NCI-H748 treated with DMSO at 0.1 percent for 48 hours (cell line): ENCODE results near the gene GOLGA5.
"Not testable (repeated sequence)": the region's sequence is repeated elsewhere in the genome, so short reads cannot be mapped to it uniquely, and the experiment has no call there.

Experiments used
- DNase-seq: peaks from one replicate; lab custom pipeline; 2025; lab: John Stamatoyannopoulos, UW

Gene GOLGA5, protein sequence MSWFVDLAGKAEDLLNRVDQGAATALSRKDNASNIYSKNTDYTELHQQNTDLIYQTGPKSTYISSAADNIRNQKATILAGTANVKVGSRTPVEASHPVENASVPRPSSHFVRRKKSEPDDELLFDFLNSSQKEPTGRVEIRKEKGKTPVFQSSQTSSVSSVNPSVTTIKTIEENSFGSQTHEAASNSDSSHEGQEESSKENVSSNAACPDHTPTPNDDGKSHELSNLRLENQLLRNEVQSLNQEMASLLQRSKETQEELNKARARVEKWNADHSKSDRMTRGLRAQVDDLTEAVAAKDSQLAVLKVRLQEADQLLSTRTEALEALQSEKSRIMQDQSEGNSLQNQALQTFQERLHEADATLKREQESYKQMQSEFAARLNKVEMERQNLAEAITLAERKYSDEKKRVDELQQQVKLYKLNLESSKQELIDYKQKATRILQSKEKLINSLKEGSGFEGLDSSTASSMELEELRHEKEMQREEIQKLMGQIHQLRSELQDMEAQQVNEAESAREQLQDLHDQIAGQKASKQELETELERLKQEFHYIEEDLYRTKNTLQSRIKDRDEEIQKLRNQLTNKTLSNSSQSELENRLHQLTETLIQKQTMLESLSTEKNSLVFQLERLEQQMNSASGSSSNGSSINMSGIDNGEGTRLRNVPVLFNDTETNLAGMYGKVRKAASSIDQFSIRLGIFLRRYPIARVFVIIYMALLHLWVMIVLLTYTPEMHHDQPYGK

GRCh38 chr14:92793709-92794546 lies at the start of gene GOLGA5:
TSS of gene GOLGA5 (plus strand) at chr14:92794305. CDS start at chr14:92797438, 3,133 bp downstream.
- peak; percentile 100 for DNase-seq

DNA sequence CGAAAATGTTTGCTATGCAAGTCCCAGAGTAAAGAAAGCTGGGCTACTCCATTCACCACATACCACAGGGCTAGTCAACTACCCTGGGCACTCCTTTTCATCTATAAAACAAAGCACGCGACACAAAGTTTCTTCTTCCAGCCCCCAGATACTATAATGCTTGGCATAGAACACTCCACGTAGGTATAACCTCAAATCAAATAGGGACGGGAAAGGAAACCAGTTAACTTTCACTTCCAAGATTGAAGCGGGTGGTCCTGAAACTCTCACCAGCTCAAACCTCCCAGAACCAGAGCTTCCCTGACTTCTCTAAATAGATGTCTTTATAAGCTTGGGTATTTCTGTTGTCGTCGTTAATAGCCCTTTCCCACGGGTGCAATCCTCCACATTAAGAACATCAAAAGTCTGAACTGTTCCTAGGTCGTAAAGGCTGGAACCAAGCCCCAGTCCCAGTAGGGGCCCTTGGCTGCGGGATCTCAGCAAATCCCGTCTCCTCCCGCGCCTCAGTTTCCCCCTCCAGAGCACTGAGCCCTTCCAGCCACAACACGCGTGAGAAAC lies 46.3 kb upstream of the GOLGA5 start:
- no peak for DNase-seq

- DNase-seq, result peak; percentile 98
Measured at GRCh38 chr14:92748259-92749016, 45.7 kb upstream of the GOLGA5 start, which contains the start of gene LGMN. TSS of gene LGMN (minus strand) at chr14:92748627. CDS start at chr14:92732786, 15,841 bp downstream.

- DNase-seq, result not testable (repeated sequence)
Measured at GRCh38 chr14:92750222-92750728, 43.8 kb upstream of the GOLGA5 start.

DNA sequence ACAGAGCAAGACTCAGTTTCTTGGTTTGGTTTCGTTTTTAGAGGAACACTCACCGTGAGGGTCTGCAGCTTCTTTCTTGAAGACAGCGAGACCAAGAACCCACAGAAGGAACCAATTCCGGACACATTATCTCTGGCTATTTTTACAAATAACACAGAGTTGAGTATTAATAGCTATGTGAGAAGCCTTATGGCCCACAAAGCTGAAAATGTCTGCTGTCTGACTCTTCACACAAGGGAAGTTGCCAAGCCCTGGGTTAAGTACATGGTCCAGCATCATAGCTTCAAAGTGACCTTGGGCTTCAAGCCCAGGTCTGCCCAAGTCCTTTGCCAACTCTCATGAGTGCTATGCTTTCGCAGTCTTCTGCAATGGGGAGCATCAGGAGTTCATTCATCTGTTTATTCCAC lies 43.1 kb upstream of the GOLGA5 start:
- DNase-seq, result no peak

- no peak for DNase-seq
Measured at GRCh38 chr14:92751819-92752218, 42.3 kb upstream of the GOLGA5 start.

GRCh38 chr14:92753250-92753649 lies 40.9 kb upstream of the GOLGA5 start:
- no peak for DNase-seq

GRCh38 chr14:92754966-92755365 lies 39.1 kb upstream of the GOLGA5 start:
- DNase-seq, result peak; percentile 81

DNA sequence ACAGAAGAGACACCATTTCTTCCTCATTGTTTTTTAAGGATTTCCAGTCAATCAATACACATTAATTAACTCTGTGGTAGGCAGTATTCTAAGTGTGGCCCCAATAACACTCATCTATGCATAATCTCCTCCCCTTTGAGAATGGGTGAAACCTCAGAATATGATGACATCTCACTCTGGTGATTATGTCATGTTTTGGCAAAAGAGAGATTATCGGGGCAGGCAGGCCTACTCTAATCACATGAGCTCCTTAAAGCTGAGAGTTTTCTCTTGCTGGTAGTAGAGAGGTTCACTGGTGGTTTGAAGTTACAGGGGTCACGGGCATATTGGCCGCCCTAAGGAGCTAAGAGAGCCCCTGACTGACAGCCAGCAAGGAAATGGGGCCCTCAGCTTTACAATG lies 38.6 kb upstream of the GOLGA5 start:
- DNase-seq, result no peak

- no peak for DNase-seq
Measured at GRCh38 chr14:92756446-92756845, 37.7 kb upstream of the GOLGA5 start.

- DNase-seq, result no peak
Measured at GRCh38 chr14:92759300-92759678, 34.8 kb upstream of the GOLGA5 start.

GRCh38 chr14:92759679-92760523 lies 34.2 kb upstream of the GOLGA5 start:
- DNase-seq, result no peak

DNA sequence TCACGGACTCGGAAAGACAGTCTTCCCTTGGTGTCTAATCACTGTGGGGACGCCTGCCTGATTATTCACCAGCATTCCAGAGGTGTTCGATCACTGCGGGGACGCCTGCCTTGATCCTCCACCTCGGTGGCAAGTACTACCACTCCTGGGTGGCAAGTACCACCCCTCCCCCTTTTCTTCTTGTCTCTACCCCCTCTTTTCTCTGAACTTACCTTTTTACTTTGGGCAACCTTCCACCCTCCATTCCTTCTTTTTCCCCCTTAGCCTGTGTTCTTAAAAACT lies 33.6 kb upstream of the GOLGA5 start:
- DNase-seq, result no peak

DNA sequence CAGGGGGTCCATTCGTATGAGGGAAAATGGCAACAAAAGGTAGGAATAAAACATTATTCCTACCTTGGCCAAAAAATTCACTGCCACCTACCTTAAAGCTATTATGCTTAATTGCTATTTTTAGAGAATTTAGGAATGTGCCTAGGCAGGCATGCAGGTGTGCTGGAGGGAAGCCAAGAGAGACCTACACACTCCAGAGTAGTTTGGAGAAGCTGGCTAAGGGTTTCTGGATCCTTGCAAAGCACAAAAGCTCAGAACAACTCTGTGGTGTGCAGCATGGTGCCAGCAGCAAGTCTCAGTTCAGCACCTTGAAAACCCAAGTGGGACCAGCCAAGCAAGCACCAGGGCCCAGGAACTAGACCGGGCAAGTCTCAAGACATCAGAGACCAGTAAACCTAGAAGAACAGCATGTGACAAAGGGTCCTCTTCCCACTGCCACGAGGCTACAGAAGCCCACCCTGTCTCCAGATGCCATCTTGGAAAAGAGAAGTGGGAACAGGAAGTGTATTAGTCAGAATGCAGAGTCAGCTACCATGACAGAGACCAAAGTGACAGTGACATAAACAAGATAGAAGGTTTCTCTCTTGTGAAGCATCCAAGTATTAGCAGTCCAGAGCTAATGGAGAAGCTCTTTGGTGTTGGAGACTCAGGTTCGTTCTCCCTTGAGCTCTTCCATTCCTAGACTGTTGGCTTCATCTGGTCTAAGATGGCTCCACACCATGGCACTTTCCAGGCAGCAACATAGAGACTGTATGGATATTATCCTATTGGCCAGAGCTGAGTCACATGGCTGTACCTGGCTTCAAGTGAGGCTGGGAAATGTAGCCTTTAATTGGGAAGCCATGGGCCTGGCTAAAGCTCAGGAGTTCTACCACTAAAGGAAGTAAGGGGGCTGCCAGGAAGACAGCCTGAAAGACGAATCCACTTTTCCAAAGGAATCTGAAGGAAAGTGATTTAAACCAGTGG lies 30.2 kb upstream of the GOLGA5 start:
- peak; percentile 69 for DNase-seq

DNA sequence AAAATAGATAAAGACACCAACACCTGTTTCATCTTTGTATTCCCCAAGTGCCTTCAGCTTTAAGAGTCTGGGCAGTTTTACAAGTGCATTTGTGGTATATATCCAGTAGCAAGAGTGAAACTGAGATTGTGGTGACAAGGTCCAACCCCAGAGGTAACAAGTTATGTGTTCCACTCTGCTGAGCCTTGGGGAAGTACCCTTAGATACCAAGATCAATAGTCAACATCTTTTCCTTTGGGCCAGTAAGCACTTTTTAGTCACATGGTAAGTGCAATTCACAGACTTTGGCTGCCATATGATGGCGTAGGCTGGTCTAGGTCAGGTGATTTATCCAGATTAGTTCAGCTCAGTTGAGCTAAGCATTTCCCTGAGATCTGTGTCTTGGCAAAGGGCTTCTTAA lies 25.9 kb upstream of the GOLGA5 start:
- DNase-seq, result not testable (repeated sequence)

DNA sequence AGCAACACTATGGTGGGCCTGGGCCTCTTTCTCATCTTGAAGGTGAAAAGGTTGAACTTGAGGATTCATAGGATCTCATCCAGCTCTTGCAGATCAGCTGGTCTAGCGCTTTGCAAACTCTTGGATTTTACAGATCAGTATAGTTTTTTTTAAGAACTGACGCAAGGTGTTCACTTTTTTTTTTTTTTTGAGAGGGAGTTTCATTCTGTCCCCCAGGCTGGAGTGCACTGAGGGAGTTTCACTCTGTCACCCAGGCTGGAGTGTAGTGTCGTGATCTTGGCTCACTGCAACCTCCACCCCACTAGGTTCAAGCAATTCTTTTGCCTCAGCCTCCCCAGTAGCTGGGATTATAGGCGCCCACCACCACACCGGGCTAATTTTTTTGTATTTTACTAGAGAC lies 25.3 kb upstream of the GOLGA5 start:
- no peak for DNase-seq

DNA sequence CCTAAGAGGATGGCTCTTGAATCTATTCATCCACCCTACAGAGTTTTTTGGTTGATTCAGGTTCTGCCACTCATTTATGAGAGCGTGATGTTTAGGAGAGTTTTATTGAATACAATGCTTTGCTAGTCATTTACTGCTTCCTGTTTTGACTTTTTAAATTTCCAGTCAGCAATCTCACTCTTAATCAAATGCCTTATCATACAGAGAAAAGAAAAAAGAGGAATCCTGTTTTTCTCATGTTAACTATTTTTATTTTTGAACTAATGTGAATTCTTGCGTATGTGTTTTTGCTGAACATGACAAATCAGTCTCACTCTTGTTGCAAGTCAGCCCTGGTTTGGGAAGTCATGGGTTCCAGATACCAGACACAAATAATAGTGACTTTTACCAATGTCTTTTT lies 23.6 kb upstream of the GOLGA5 start:
- no peak for DNase-seq

DNA sequence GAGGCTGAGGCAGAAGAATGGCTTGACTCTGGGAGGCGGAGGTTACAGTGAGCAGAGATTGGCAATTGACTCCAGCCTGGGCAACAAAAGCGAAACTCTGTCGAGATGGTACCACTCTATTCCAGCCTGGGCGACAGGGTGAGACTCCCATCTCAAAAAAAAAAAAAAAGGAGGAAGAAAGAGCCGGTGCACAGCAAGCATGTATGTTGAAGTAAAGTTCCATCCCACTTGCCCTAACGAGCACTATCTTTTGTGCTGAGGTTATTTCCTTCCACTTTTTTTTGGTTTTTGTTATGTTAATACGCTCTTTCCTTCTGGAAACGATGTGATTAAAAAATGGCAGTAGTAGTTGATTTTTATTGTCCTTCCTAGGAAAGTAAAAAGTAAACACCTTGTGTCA lies 19.5 kb upstream of the GOLGA5 start:
- no peak for DNase-seq

- not testable (repeated sequence) for DNase-seq
Measured at GRCh38 chr14:92775292-92775691, 18.8 kb upstream of the GOLGA5 start.
